ENCODE results near the gene ZCCHC4. TPM values are rescaled to one million over a fixed set of nuclear protein-coding genes. Genes with fewer than 3 reads are reported as not detected.

Gene ZCCHC4
- polyA plus RNA-seq, 1 of the 3 experiments (the other 2 are of a cell fraction): 4.8 TPM

DNA sequence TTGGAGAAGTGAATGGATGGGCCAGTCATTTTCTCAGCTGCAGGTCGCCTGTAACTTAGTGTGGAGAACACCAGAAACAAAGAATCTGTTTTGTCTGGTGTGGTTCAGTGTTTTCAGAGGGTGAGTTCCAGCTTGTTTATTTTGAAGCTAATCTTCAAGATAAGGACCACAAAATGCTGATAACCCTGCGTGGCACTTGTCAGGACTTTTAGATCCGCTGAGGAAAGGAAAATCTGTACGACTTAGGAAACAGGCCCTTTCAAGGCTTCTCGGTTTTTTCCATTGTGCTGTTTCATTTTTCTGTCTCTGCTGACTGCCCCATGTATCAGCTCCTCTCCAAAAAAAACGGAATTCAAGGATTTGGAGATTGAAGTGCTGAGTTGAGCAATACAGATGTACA lies 55.7 kb downstream of the ZCCHC4 start:
- Histone ChIP-seq H3K4me3 (ENCODE audit: low read depth in 2 of 2, low read length in 1 of 2) (no peak overlapping the region), H2AFZ (ENCODE audit: low read depth) (no peak overlapping the region), H3K4me1 (ENCODE audit: control insufficient read depth in 1 of 2, insufficient read depth in 2 of 2, low read depth in 1 of 2, low read length in 1 of 2) (no peaks in the 10 kb centered on the region), H3K9ac (no peak overlapping the region), H3K79me2 (ENCODE audit: insufficient read depth) (no peaks in the 10 kb centered on the region), H3F3A (replicated peaks; ENCODE audit: insufficient read depth) (no peaks in the 10 kb centered on the region), H4K20me1 (ENCODE audit: insufficient read depth) (no peaks in the 10 kb centered on the region), H3K36me3 (replicated peaks in 1 of 2; ENCODE audit: control insufficient read depth in 1 of 2, insufficient read depth in 2 of 2, low read length in 1 of 2) (peaks cover 9 to 15% of the 10 kb centered on the region in 2 experiments), H3K9me2 (no peaks in the 10 kb centered on the region), H3K27me3 (ENCODE audit: insufficient read depth) (no peaks in the 10 kb centered on the region), H3K27ac (ENCODE audit: low read depth in 2 of 2, low read length in 1 of 2) (no peak overlapping the region), H3K4me2 (no peak overlapping the region), H3K9me3 (no peaks in the 10 kb centered on the region)
- TF ChIP-seq RCOR1 (IDR thresholded peaks at IDR 0.05; ENCODE audit: low read length) (no peak), GATA2 (CRISPR knock-in tag; IDR thresholded peaks at IDR 0.05) (no peak), POLR2AphosphoS5 (IDR thresholded peaks at IDR 0.05; ENCODE audit: low read depth, low read length) (no peak), TAF1 (IDR thresholded peaks at IDR 0.05; ENCODE audit: borderline replicate concordance, low read depth, low read length) (no peak), FOSL2 (IDR thresholded peaks at IDR 0.05; ENCODE audit: borderline replicate concordance, low read depth) (no peak), CHD2 (IDR thresholded peaks at IDR 0.05; ENCODE audit: low read length, partially characterized antibody) (no peak), NFIC (IDR thresholded peaks at IDR 0.05; ENCODE audit: borderline replicate concordance) (no peak), MEF2A (IDR thresholded peaks at IDR 0.05; ENCODE audit: borderline replicate concordance, low read depth) (no peak), RXRA (IDR thresholded peaks at IDR 0.05; ENCODE audit: borderline replicate concordance, low read depth) (no peak)
- TF ChIP-seq, protein P1, sequence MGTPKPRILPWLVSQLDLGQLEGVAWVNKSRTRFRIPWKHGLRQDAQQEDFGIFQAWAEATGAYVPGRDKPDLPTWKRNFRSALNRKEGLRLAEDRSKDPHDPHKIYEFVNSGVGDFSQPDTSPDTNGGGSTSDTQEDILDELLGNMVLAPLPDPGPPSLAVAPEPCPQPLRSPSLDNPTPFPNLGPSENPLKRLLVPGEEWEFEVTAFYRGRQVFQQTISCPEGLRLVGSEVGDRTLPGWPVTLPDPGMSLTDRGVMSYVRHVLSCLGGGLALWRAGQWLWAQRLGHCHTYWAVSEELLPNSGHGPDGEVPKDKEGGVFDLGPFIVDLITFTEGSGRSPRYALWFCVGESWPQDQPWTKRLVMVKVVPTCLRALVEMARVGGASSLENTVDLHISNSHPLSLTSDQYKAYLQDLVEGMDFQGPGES (IDR thresholded peaks at IDR 0.05; ENCODE audit: low read depth, low read length): no peak
- TF ChIP-seq, protein P2, sequence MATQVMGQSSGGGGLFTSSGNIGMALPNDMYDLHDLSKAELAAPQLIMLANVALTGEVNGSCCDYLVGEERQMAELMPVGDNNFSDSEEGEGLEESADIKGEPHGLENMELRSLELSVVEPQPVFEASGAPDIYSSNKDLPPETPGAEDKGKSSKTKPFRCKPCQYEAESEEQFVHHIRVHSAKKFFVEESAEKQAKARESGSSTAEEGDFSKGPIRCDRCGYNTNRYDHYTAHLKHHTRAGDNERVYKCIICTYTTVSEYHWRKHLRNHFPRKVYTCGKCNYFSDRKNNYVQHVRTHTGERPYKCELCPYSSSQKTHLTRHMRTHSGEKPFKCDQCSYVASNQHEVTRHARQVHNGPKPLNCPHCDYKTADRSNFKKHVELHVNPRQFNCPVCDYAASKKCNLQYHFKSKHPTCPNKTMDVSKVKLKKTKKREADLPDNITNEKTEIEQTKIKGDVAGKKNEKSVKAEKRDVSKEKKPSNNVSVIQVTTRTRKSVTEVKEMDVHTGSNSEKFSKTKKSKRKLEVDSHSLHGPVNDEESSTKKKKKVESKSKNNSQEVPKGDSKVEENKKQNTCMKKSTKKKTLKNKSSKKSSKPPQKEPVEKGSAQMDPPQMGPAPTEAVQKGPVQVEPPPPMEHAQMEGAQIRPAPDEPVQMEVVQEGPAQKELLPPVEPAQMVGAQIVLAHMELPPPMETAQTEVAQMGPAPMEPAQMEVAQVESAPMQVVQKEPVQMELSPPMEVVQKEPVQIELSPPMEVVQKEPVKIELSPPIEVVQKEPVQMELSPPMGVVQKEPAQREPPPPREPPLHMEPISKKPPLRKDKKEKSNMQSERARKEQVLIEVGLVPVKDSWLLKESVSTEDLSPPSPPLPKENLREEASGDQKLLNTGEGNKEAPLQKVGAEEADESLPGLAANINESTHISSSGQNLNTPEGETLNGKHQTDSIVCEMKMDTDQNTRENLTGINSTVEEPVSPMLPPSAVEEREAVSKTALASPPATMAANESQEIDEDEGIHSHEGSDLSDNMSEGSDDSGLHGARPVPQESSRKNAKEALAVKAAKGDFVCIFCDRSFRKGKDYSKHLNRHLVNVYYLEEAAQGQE (IDR thresholded peaks at IDR 0.05; ENCODE audit: low read depth, low read length): no peak
- TF ChIP-seq, protein P3, sequence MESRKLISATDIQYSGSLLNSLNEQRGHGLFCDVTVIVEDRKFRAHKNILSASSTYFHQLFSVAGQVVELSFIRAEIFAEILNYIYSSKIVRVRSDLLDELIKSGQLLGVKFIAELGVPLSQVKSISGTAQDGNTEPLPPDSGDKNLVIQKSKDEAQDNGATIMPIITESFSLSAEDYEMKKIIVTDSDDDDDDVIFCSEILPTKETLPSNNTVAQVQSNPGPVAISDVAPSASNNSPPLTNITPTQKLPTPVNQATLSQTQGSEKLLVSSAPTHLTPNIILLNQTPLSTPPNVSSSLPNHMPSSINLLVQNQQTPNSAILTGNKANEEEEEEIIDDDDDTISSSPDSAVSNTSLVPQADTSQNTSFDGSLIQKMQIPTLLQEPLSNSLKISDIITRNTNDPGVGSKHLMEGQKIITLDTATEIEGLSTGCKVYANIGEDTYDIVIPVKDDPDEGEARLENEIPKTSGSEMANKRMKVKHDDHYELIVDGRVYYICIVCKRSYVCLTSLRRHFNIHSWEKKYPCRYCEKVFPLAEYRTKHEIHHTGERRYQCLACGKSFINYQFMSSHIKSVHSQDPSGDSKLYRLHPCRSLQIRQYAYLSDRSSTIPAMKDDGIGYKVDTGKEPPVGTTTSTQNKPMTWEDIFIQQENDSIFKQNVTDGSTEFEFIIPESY (IDR thresholded peaks at IDR 0.05; ENCODE audit: borderline replicate concordance, low read depth): no peak
- TF ChIP-seq, protein P4, sequence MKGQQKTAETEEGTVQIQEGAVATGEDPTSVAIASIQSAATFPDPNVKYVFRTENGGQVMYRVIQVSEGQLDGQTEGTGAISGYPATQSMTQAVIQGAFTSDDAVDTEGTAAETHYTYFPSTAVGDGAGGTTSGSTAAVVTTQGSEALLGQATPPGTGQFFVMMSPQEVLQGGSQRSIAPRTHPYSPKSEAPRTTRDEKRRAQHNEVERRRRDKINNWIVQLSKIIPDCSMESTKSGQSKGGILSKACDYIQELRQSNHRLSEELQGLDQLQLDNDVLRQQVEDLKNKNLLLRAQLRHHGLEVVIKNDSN (IDR thresholded peaks at IDR 0.05; ENCODE audit: borderline replicate concordance, low read depth): no peak
- POLR2A ChIA-PET: interaction anchor here (0.7 kb wide), 1 partner anchor 457 kb away, joined by 3 read pairs; no protein-coding TSS in a partner anchor
- CTCF ChIA-PET: interaction anchor here (1.2 to 4.5 kb wide), 13 partner anchors 8 to 395 kb away, joined by 3 to 40 read pairs (median 12); partner anchors contain the start of genes ANAPC4 and ZCCHC4
- 88% methylated on average over 6 of the region's 6 CpGs for WGBS (ENCODE audit: low lambda C conversion rate)
- DNase-seq: no peak
